ENCODE measurements around the gene ADGRG3.

Gene ADGRG3

GRCh38 chr16:57656342-57656955 lies 11.7 kb upstream of the ADGRG3 start:
- TF ChIP-seq ZFX (IDR thresholded peaks at IDR 0.05) (no peak), CTCF (conservative IDR thresholded peaks at IDR 0.05) (no peak)
- no peak overlapping the region for H3K27ac ChIP-seq

GRCh38 chr16:57657228-57657627 lies 10.9 kb upstream of the ADGRG3 start:
- TF ChIP-seq ZFX (IDR thresholded peaks at IDR 0.05) = no peak
- TF ChIP-seq CTCF (conservative IDR thresholded peaks at IDR 0.05) = no peak
- no peak overlapping the region for H3K27ac ChIP-seq

- no peak for TF ChIP-seq CTCF (conservative IDR thresholded peaks at IDR 0.05)
- TF ChIP-seq ZFX (IDR thresholded peaks at IDR 0.05) = no peak
- no peak overlapping the region for H3K27ac ChIP-seq
Measured at GRCh38 chr16:57658130-57658877, 9.8 kb upstream of the ADGRG3 start.

GRCh38 chr16:57658878-57659674 lies 9.0 kb upstream of the ADGRG3 start:
- H3K27ac ChIP-seq = no peak overlapping the region
- no peak for TF ChIP-seq CTCF (conservative IDR thresholded peaks at IDR 0.05)
- TF ChIP-seq ZFX (IDR thresholded peaks at IDR 0.05) = no peak

- TF ChIP-seq CTCF (conservative IDR thresholded peaks at IDR 0.05) = no peak
- no peak for TF ChIP-seq ZFX (IDR thresholded peaks at IDR 0.05)
- no peak overlapping the region for H3K27ac ChIP-seq
Measured at GRCh38 chr16:57660715-57661463, 7.2 kb upstream of the ADGRG3 start.

GRCh38 chr16:57661510-57661909 lies 6.6 kb upstream of the ADGRG3 start:
- no peak overlapping the region for H3K27ac ChIP-seq
- TF ChIP-seq ZFX (IDR thresholded peaks at IDR 0.05) (no peak), CTCF (conservative IDR thresholded peaks at IDR 0.05) (no peak)
